H9 (cell line): ENCODE results near the gene KAZN. TPM values are rescaled to one million over a fixed set of nuclear protein-coding genes. Genes with fewer than 3 reads are reported as not detected.

Experiments used
- DNase-seq: peaks from one replicate; pipeline ENCODE4 v3.0.0-alpha.2; 2017
- H2AFZ ChIP-seq: one replicate; pipeline ENCODE4 v1.6.1; 2013; ENCODE audit warnings: mild to moderate bottlenecking, low read length, control low read depth, moderate library complexity
- H2AK5ac ChIP-seq: 2 replicates; pipeline ENCODE4 v1.6.1; 2013; ENCODE audit warnings: low read length, control low read depth, mixed read lengths; ENCODE audit not compliant: insufficient read length
- H2BK120ac ChIP-seq: one replicate; pipeline ENCODE4 v1.6.1; 2013; ENCODE audit warnings: low read depth, mild to moderate bottlenecking, low read length, control low read depth, inconsistent platforms; ENCODE audit not compliant: poor library complexity, severe bottlenecking
- H2BK12ac ChIP-seq: 2 replicates; pipeline ENCODE4 v1.6.1; 2013; ENCODE audit warnings: low read length, control low read depth, mixed read lengths, low read depth; ENCODE audit not compliant: insufficient read length
- H2BK15ac ChIP-seq: 2 replicates; pipeline ENCODE4 v1.6.1; 2013; ENCODE audit warnings: low read depth, low read length, control low read depth
- H2BK20ac ChIP-seq: one replicate; pipeline ENCODE4 v1.6.1; 2013; ENCODE audit warnings: low read depth, mild to moderate bottlenecking, low read length, control low read depth, inconsistent platforms; ENCODE audit not compliant: poor library complexity, severe bottlenecking
- H2BK5ac ChIP-seq: 2 replicates; pipeline ENCODE4 v1.6.1; 2013; ENCODE audit warnings: low read length, control low read depth, mixed read lengths; ENCODE audit not compliant: insufficient read length
- H3K14ac ChIP-seq: 2 replicates; pipeline ENCODE4 v1.6.1; 2013; ENCODE audit warnings: low read length, control low read depth; ENCODE audit not compliant: insufficient read depth
- H3K18ac ChIP-seq: 2 replicates; pipeline ENCODE4 v1.6.1; 2013; ENCODE audit warnings: low read depth, mild to moderate bottlenecking, mixed read lengths, low read length, control low read depth; ENCODE audit not compliant: insufficient read length
- H3K23ac ChIP-seq: 2 replicates; pipeline ENCODE4 v1.6.1; 2013; ENCODE audit warnings: low read length, control low read depth, mixed read lengths, low read depth; ENCODE audit not compliant: insufficient read length
- H3K23me2 ChIP-seq: 2 replicates; pipeline ENCODE4 v1.6.1; 2013; ENCODE audit warnings: low read depth, mild to moderate bottlenecking, mixed read lengths, low read length, control low read depth; ENCODE audit not compliant: insufficient read length, poor library complexity, severe bottlenecking
- H3K27ac ChIP-seq: 2 replicates; pipeline ENCODE4 v1.5.1; 2013; ENCODE audit warnings: low read length, control low read depth, mixed read lengths, low read depth; ENCODE audit not compliant: insufficient read length
- H3K27me3 ChIP-seq: 2 replicates; pipeline ENCODE4 v1.6.1; 2013; ENCODE audit warnings: low read length, control low read depth, inconsistent platforms; ENCODE audit not compliant: insufficient read depth
- H3K4ac ChIP-seq: 2 replicates; pipeline ENCODE4 v1.6.1; 2013; ENCODE audit warnings: low read depth, mild to moderate bottlenecking, control low read depth, inconsistent platforms, low read length, moderate library complexity
- H3K4me1 ChIP-seq: 2 replicates; pipeline ENCODE4 v1.6.1; 2013; ENCODE audit warnings: low read length, control low read depth, inconsistent platforms; ENCODE audit not compliant: insufficient read depth
- H3K4me2 ChIP-seq: 2 replicates; pipeline ENCODE4 v1.6.1; 2013; ENCODE audit warnings: low read length, control low read depth, mixed read lengths; ENCODE audit not compliant: insufficient read length, insufficient read depth
- H3K56ac ChIP-seq: 2 replicates; pipeline ENCODE4 v1.6.1; 2013; ENCODE audit warnings: low read depth, mild to moderate bottlenecking, mixed read lengths, low read length, control low read depth; ENCODE audit not compliant: insufficient read length
- H3K79me1 ChIP-seq: 2 replicates; pipeline ENCODE4 v1.6.1; 2013; ENCODE audit warnings: low read depth, mild to moderate bottlenecking, moderate library complexity, low read length, control low read depth, inconsistent platforms; ENCODE audit not compliant: insufficient read depth, poor library complexity, severe bottlenecking
- H3K79me2 ChIP-seq: 2 replicates; pipeline ENCODE4 v1.6.1; 2013; ENCODE audit warnings: low read length, control low read depth, inconsistent platforms; ENCODE audit not compliant: insufficient read depth
- H3K9ac ChIP-seq: 2 replicates; pipeline ENCODE4 v1.6.1; 2013; ENCODE audit warnings: low read length, control low read depth, mixed read lengths; ENCODE audit not compliant: insufficient read length; ENCODE audit errors: extremely low read depth
- H3K9me3 ChIP-seq: one replicate; pipeline ENCODE4 v1.6.1; 2013; ENCODE audit warnings: low read depth, low read length, inconsistent platforms; ENCODE audit not compliant: control insufficient read depth
- H3T11ph ChIP-seq: one replicate; pipeline ENCODE4 v1.6.1; 2013; ENCODE audit warnings: mild to moderate bottlenecking, low read length, control low read depth, inconsistent platforms
- H4K20me1 ChIP-seq: one replicate; pipeline ENCODE4 v1.6.1; 2013; ENCODE audit not compliant: control insufficient read depth, insufficient read length, insufficient read depth
- H4K5ac ChIP-seq: 2 replicates; pipeline ENCODE4 v1.6.1; 2013; ENCODE audit warnings: low read depth, mild to moderate bottlenecking, mixed read lengths, low read length, control low read depth; ENCODE audit not compliant: insufficient read length
- H4K8ac ChIP-seq: replicated peaks from 2 replicates; pipeline ENCODE4 v1.6.1; 2013; ENCODE audit warnings: low read length, control low read depth, mixed read lengths, low read depth; ENCODE audit not compliant: insufficient read length
- H4K91ac ChIP-seq: 2 replicates; pipeline ENCODE4 v1.6.1; 2013; ENCODE audit warnings: low read depth, mild to moderate bottlenecking, moderate library complexity, mixed read lengths, low read length, control low read depth; ENCODE audit not compliant: insufficient read length
- H3K27ac Mint-ChIP-seq, 3 experiments: 2 replicates in 2 of 3; 3 replicates in 1 of 3; pipeline ENCODE4 v1.8.0; 2020 to 2021; ENCODE audit warnings: mixed read lengths in 3 of 3, mild to moderate bottlenecking in 1 of 3, moderate library complexity in 1 of 3
- H3K27me3 Mint-ChIP-seq: 2 replicates; pipeline ENCODE4 v1.8.0; 2021; ENCODE audit warnings: low read depth, mild to moderate bottlenecking, moderate library complexity, mixed read lengths
- H3K36me3 Mint-ChIP-seq, 3 experiments: 2 replicates in 2 of 3; 3 replicates in 1 of 3; pipeline ENCODE4 v1.8.0; 2020 to 2021; ENCODE audit warnings: low read depth in 3 of 3, mixed read lengths in 3 of 3; ENCODE audit not compliant: insufficient read depth in 1 of 3
- H3K4me1 Mint-ChIP-seq, 2 experiments: 2 replicates each; pipeline ENCODE4 v1.8.0; 2020; ENCODE audit warnings: mixed read lengths in 2 of 2
- H3K4me3 Mint-ChIP-seq, 2 experiments: 2 replicates in 1 of 2; 3 replicates in 1 of 2; pipeline ENCODE4 v1.8.0; 2020 to 2021; ENCODE audit warnings: mild to moderate bottlenecking in 2 of 2, mixed read lengths in 2 of 2, moderate library complexity in 1 of 2
- H3K9me3 Mint-ChIP-seq, 2 experiments: 2 replicates in 1 of 2; 3 replicates in 1 of 2; pipeline ENCODE4 v1.8.0; 2020; ENCODE audit warnings: mild to moderate bottlenecking in 2 of 2, mixed read lengths in 2 of 2, moderate library complexity in 1 of 2
- CTCF ChIP-seq: fragments of 200-600 bp; sonication (generic); conservative IDR thresholded peaks from 3 replicates; pipeline ENCODE4 v1.8.0; 2021; ENCODE audit warnings: antibody characterized with exemption, mild to moderate bottlenecking
- WGBS: extraction: QIAGEN DNeasy Blood & Tissue Kit; methylation state at CpG from one replicate; pipeline ENCODE4 v1.1.7; 2013; ENCODE audit warnings: missing lambda C conversion rate, low lambda C conversion rate, mixed read lengths; ENCODE audit not compliant: insufficient read length; ENCODE audit errors: extremely low coverage; 5-methylcytosine and 5-hydroxymethylcytosine counted together
- total RNA-seq: library from RNA; stranded (reverse); gene quantifications from 2 replicates; pipeline ENCODE4 v1.2.1, GENCODE V29; 2021

KAZN gene
- total RNA-seq, 1 experiment from 2014 or later = 7.6 TPM

DNA sequence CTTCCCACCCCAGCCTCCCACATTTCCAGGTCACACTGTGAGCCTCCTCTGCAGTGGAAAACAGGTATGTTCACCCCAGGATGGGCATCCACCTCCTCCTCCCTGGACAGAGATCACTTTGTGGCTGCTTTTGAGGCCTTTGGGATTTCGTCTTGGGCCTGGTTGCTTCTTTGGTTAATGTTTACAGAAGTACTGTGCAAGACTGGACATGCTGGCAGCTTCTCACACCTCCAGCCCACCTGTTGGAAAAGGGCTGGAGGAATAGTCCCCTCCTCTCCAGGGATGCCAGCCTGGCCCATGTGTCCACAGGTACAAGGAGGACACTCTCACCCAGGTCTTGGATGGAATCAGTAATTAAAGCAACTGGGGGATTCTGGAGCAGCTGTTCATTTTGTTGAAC is 56.1 kb downstream of the KAZN start:
- H2AFZ ChIP-seq = no peak overlapping the region
- DNase-seq = no peak
- H3K79me1 ChIP-seq = no peaks in the 10 kb centered on the region
- no peaks in the 10 kb centered on the region for H3K79me2 ChIP-seq
- no peak overlapping the region for H2BK15ac ChIP-seq
- no peak overlapping the region for H2BK20ac ChIP-seq
- no peaks in the 10 kb centered on the region for H3K9me3 ChIP-seq
- TF ChIP-seq CTCF = no peak
- H3K9ac ChIP-seq = no peak overlapping the region
- H3K4me2 ChIP-seq = no peak overlapping the region
- H3K14ac ChIP-seq = no peak overlapping the region
- H2AK5ac ChIP-seq = no peak overlapping the region
- no CpG with 5 or more reads among the region's 1 CpG for WGBS
- no peak overlapping the region for H3K23ac ChIP-seq
- H3K18ac ChIP-seq = no peak overlapping the region
- H3T11ph ChIP-seq = no peak overlapping the region
- H3K27me3 Mint-ChIP-seq = no peaks in the 10 kb centered on the region
- no peaks in the 10 kb centered on the region for H4K20me1 ChIP-seq
- no peak overlapping the region for H2BK120ac ChIP-seq
- no peak overlapping the region for H2BK5ac ChIP-seq
- H3K56ac ChIP-seq = no peak overlapping the region
- H3K4ac ChIP-seq = no peak overlapping the region
- no peak overlapping the region for H4K5ac ChIP-seq
- no peaks in the 10 kb centered on the region for H3K23me2 ChIP-seq
- no peak overlapping the region for H2BK12ac ChIP-seq
- H4K91ac ChIP-seq = no peak overlapping the region
- H3K4me1 Mint-ChIP-seq = peaks cover 10 to 16% of the 10 kb centered on the region in 2 experiments
- no peak overlapping the region for H3K27ac Mint-ChIP-seq
- H4K8ac ChIP-seq = no peak overlapping the region
- no peaks in the 10 kb centered on the region for H3K9me3 Mint-ChIP-seq
- H3K4me3 Mint-ChIP-seq = no peak overlapping the region
- H3K4me1 ChIP-seq = no peaks in the 10 kb centered on the region
- no peak overlapping the region for H3K27ac ChIP-seq
- H3K27me3 ChIP-seq = no peaks in the 10 kb centered on the region
- H3K36me3 Mint-ChIP-seq = no peaks in the 10 kb centered on the region
